ENCODE measurements around the gene ADAMTS6. TPM values are rescaled to one million over a fixed set of nuclear protein-coding genes. Genes with fewer than 3 reads are reported as not detected.
A peak's percentile ranks its signal among the peaks of the same experiment; 100 is the strongest.
"Not testable (repeated sequence)": the region's sequence is repeated elsewhere in the genome, so short reads cannot be mapped to it uniquely, and the experiment has no call there.

The ADAMTS6 gene
- total RNA-seq, 1 experiment from 2014 or later, result 2.1 TPM

- peak; percentile 22 for DNase-seq (ENCODE audit: low spot score)
Measured at GRCh38 chr5:65199993-65200675, 281.6 kb downstream of the ADAMTS6 start.

- peak; percentile 74 for DNase-seq (ENCODE audit: low spot score)
Measured at GRCh38 chr5:65198456-65199120, 283.1 kb downstream of the ADAMTS6 start.

- DNase-seq (ENCODE audit: low spot score), result no peak
Measured at GRCh38 chr5:65197531-65198455, 283.9 kb downstream of the ADAMTS6 start.

- no peak for DNase-seq (ENCODE audit: low spot score)
Measured at GRCh38 chr5:65194871-65195270, 286.8 kb downstream of the ADAMTS6 start.

- DNase-seq (ENCODE audit: low spot score), result no peak
Measured at GRCh38 chr5:65192331-65192730, 289.4 kb downstream of the ADAMTS6 start.

- DNase-seq (ENCODE audit: low spot score), result no peak
Measured at GRCh38 chr5:65191554-65192135, 290.1 kb downstream of the ADAMTS6 start.

GRCh38 chr5:65190328-65191053, 291.2 kb downstream of the ADAMTS6 start:
- DNase-seq (ENCODE audit: low spot score), result peak; percentile 75

GRCh38 chr5:65186646-65187227, 295.0 kb downstream of the ADAMTS6 start:
- DNase-seq (ENCODE audit: low spot score), result no peak

GRCh38 chr5:65185468-65185867, 296.3 kb downstream of the ADAMTS6 start:
- DNase-seq (ENCODE audit: low spot score), result no peak

- DNase-seq (ENCODE audit: low spot score), result no peak
Measured at GRCh38 chr5:65184780-65185179, 296.9 kb downstream of the ADAMTS6 start.

- DNase-seq (ENCODE audit: low spot score), result not testable (repeated sequence)
Measured at GRCh38 chr5:65174231-65174630, 307.5 kb downstream of the ADAMTS6 start.

GRCh38 chr5:65173130-65173525, 308.6 kb downstream of the ADAMTS6 start:
- no peak for DNase-seq (ENCODE audit: low spot score)

GRCh38 chr5:65172486-65173129, 309.1 kb downstream of the ADAMTS6 start:
- DNase-seq (ENCODE audit: low spot score), result no peak

GRCh38 chr5:65171645-65172044, 310.1 kb downstream of the ADAMTS6 start:
- no peak for DNase-seq (ENCODE audit: low spot score)

- DNase-seq (ENCODE audit: low spot score), result no peak
Measured at GRCh38 chr5:65163698-65164097, 318.0 kb downstream of the ADAMTS6 start.

- no peak for DNase-seq (ENCODE audit: low spot score)
Measured at GRCh38 chr5:65161655-65162054, 320.1 kb downstream of the ADAMTS6 start.

- no peak for DNase-seq (ENCODE audit: low spot score)
Measured at GRCh38 chr5:65157906-65158603, 323.7 kb downstream of the ADAMTS6 start.

- no peak for DNase-seq (ENCODE audit: low spot score)
Measured at GRCh38 chr5:65156933-65157332, 324.8 kb downstream of the ADAMTS6 start.

GRCh38 chr5:65152131-65152530, 329.6 kb downstream of the ADAMTS6 start:
- DNase-seq (ENCODE audit: low spot score), result no peak

- no peak for DNase-seq (ENCODE audit: low spot score)
Measured at GRCh38 chr5:65151614-65152013, 330.1 kb downstream of the ADAMTS6 start.

All from H4 (cell line).